ENCODE results near the gene ABHD2. TPM values are rescaled to one million over a fixed set of nuclear protein-coding genes. Genes with fewer than 3 reads are reported as not detected.

ABHD2 gene
- total RNA-seq, 4 donors from 2014 or later, result 37.8 to 81.5 (median 58.3) TPM

DNA sequence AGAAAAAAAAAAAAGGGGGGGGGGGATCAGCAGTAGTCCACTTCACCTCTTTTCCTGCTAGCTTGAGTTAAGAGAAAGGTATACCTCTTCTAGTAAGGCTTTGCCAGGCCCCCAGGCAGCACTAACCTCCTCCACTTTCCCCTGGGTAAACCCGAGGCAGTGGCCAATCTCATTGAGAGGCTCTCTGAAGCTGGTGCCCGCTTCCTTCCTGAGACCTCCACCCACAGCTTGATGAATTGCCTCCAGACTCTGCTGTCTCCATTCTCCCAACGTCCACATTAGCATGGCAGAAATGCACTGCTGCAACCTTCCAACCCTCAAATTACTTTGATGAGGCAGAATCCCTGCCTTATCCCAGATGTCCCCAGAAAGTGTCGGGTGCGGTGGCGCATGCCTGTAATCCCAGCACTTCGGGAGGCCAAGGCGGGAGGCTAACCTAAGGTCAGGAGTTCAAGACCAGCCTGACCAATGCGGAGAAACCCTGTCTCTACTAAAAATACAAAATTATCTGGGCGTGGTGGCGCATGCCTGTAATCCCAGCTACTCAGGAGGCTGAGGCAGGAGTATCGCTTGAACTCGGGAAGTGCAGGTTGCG is 117.8 kb downstream of the ABHD2 start:
- H3K36me3 ChIP-seq, result no peaks in the 10 kb centered on the region
- TF ChIP-seq POLR2A (IDR thresholded peaks at IDR 0.05) (no peak), EP300 (IDR thresholded peaks at IDR 0.05; ENCODE audit: low read depth) (no peak), POLR2AphosphoS5 (IDR thresholded peaks at IDR 0.05) (no peak)
- TF ChIP-seq, protein P1, sequence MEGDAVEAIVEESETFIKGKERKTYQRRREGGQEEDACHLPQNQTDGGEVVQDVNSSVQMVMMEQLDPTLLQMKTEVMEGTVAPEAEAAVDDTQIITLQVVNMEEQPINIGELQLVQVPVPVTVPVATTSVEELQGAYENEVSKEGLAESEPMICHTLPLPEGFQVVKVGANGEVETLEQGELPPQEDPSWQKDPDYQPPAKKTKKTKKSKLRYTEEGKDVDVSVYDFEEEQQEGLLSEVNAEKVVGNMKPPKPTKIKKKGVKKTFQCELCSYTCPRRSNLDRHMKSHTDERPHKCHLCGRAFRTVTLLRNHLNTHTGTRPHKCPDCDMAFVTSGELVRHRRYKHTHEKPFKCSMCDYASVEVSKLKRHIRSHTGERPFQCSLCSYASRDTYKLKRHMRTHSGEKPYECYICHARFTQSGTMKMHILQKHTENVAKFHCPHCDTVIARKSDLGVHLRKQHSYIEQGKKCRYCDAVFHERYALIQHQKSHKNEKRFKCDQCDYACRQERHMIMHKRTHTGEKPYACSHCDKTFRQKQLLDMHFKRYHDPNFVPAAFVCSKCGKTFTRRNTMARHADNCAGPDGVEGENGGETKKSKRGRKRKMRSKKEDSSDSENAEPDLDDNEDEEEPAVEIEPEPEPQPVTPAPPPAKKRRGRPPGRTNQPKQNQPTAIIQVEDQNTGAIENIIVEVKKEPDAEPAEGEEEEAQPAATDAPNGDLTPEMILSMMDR (IDR thresholded peaks at IDR 0.05), result no peak
- H3K9me3 ChIP-seq, result no peaks in the 10 kb centered on the region
- H3K4me3 ChIP-seq, result no peak overlapping the region
- no peaks in the 10 kb centered on the region for H3K27me3 ChIP-seq
- WGBS, 2 donors (ENCODE audit: low coverage in 1 of 2), result 62 to 67% methylated on average over 8 to 14 of the region's 14 CpGs
- intact Hi-C loops (cut with DNase I; ENCODE audit: low total_unique reads), result no loop called here
- in situ Hi-C loops (cut with MboI; ENCODE audit: low pct_ligation_motif_present in 1 of 4, low pct_unique_long_range_greater_than_20kb in 1 of 4, low sequenced_read_pairs in 3 of 4), result loop anchor here in 1 of 4 donors (25.0 kb wide), 1 partner anchor 231 kb away; no protein-coding TSS in a partner anchor
- DNase-seq, result no peak
- H3K27ac ChIP-seq, result no peak overlapping the region
- peaks cover 0 to 22% (median 7%) of the 10 kb centered on the region in 4 donors for H3K4me1 ChIP-seq

DNA sequence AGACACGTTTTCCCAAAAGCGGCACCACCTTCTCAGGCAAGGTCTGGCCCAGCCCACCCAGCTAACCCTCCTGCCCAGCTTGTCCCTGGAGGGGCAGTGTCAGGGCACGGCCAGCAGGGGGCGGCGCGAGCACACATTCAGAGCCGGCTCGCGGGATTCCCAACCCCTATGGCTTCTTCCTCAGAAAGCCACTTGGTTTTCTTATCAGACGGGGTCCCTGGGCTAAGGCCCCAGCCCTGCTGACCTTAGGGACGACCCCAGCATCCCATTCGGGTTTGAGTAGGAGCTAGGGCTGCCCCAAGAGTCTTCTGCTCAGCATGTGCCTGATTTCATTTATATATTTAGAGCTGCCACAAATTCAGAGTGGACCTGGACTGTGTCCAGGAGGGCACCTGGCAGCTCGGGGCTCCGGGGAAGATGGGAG is 118.7 kb downstream of the ABHD2 start:
- H3K4me1 ChIP-seq, result peaks cover 0 to 22% (median 7%) of the 10 kb centered on the region in 4 donors
- H3K27ac ChIP-seq, result no peak overlapping the region
- peak; percentile 80 for DNase-seq
- WGBS, 2 donors (ENCODE audit: low coverage in 1 of 2), result 0% methylated on average over 2 to 14 of the region's 14 CpGs
- intact Hi-C loops (cut with DNase I; ENCODE audit: low total_unique reads), result no loop called here
- H3K9me3 ChIP-seq, result no peaks in the 10 kb centered on the region
- H3K27me3 ChIP-seq, result no peaks in the 10 kb centered on the region
- TF ChIP-seq POLR2A (IDR thresholded peaks at IDR 0.05) (no peak), POLR2AphosphoS5 (IDR thresholded peaks at IDR 0.05) (no peak), EP300 (IDR thresholded peaks at IDR 0.05; ENCODE audit: low read depth) (no peak)
- TF ChIP-seq, protein P1 (IDR thresholded peaks at IDR 0.05), result peak; percentile 92 to 99 (median 96)
- in situ Hi-C loops (cut with MboI; ENCODE audit: low pct_ligation_motif_present in 1 of 4, low pct_unique_long_range_greater_than_20kb in 1 of 4, low sequenced_read_pairs in 3 of 4), result loop anchor here in 1 of 4 donors (25.0 kb wide), 1 partner anchor 230 kb away; no protein-coding TSS in a partner anchor
- peak overlapping the region in 2 of 4 donors; percentile 9 to 25 for H3K4me3 ChIP-seq
- no peaks in the 10 kb centered on the region for H3K36me3 ChIP-seq

DNA sequence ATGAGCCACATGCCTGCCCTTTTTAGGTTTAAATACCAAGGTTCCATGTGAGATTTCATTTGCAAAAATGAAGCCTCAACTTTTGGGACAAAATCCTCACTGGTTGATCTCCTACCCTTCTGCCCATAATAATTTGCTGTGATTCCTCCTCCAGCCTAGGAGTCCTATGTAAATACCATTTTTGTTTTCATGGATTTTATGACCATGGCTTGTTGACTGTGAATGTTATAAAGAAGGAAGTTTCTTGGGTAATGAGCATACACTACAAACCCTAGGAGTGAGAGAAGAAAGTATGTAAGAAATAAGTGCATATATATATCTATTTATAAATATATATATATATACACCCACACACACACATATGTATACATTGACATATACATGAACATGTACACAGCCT is 120.0 kb downstream of the ABHD2 start:
- Histone ChIP-seq H3K4me3 (no peak overlapping the region), H3K9me3 (no peaks in the 10 kb centered on the region), H3K27me3 (no peaks in the 10 kb centered on the region), H3K36me3 (no peaks in the 10 kb centered on the region), H3K4me1 (peaks cover 0 to 22% (median 7%) of the 10 kb centered on the region in 4 donors), H3K27ac (no peak overlapping the region)
- TF ChIP-seq EP300 (IDR thresholded peaks at IDR 0.05; ENCODE audit: low read depth), result no peak
- TF ChIP-seq POLR2AphosphoS5 (IDR thresholded peaks at IDR 0.05), result no peak
- TF ChIP-seq, protein P1 (IDR thresholded peaks at IDR 0.05), result no peak
- TF ChIP-seq POLR2A (IDR thresholded peaks at IDR 0.05), result no peak
- DNase-seq, result no peak
- in situ Hi-C loops (cut with MboI; ENCODE audit: low pct_ligation_motif_present in 1 of 4, low pct_unique_long_range_greater_than_20kb in 1 of 4, low sequenced_read_pairs in 3 of 4) (loop anchor here in 1 of 4 donors (25.0 kb wide), 1 partner anchor 229 kb away; no protein-coding TSS in a partner anchor), intact Hi-C loops (cut with DNase I; ENCODE audit: low total_unique reads) (no loop called here)

DNA sequence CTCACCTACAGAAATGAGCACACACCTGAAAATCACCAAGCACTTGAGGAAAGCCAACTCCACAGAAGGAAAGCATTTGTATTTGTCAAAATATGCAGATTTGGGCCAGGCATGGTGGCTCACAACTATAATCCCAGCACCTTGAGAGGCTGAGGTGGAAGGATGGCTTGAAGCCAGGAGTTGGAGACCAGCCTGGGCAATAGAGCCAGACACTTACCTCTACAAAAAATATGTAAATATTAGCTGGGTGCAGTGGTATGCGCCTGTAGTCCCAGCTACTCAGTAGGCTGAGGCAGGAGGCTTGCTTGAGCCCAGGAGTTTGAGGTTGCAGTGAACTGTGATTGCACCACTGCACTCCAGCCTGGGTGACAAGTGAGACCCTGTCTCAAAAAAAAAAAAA is 120.8 kb downstream of the ABHD2 start:
- intact Hi-C loops (cut with DNase I; ENCODE audit: low total_unique reads), result no loop called here
- TF ChIP-seq POLR2AphosphoS5 (IDR thresholded peaks at IDR 0.05) (no peak), EP300 (IDR thresholded peaks at IDR 0.05; ENCODE audit: low read depth) (no peak), POLR2A (IDR thresholded peaks at IDR 0.05) (no peak)
- TF ChIP-seq, protein P1 (IDR thresholded peaks at IDR 0.05), result no peak
- no peaks in the 10 kb centered on the region for H3K36me3 ChIP-seq
- 54% methylated on average over 1 of the region's 1 CpG; no CpG with 5 or more reads in 1 of the 2 donors for WGBS, 2 donors (ENCODE audit: low coverage in 1 of 2)
- in situ Hi-C loops (cut with MboI; ENCODE audit: low pct_ligation_motif_present in 1 of 4, low pct_unique_long_range_greater_than_20kb in 1 of 4, low sequenced_read_pairs in 3 of 4), result loop anchor here in 1 of 4 donors (25.0 kb wide), 1 partner anchor 228 kb away; no protein-coding TSS in a partner anchor
- no peak overlapping the region for H3K27ac ChIP-seq
- no peak for DNase-seq
- no peak overlapping the region for H3K4me3 ChIP-seq
- no peaks in the 10 kb centered on the region for H3K27me3 ChIP-seq
- H3K9me3 ChIP-seq, result no peaks in the 10 kb centered on the region
- H3K4me1 ChIP-seq, result peaks cover 0 to 22% (median 7%) of the 10 kb centered on the region in 4 donors
